AG20443 (cell line): Measurements from ENCODE around the gene CCNJ.

Experiments
- DNase-seq: peaks from one replicate; pipeline ENCODE4 v3.0.0; 2012; ENCODE audit warnings: low spot score, mixed read lengths

The CCNJ gene

DNA sequence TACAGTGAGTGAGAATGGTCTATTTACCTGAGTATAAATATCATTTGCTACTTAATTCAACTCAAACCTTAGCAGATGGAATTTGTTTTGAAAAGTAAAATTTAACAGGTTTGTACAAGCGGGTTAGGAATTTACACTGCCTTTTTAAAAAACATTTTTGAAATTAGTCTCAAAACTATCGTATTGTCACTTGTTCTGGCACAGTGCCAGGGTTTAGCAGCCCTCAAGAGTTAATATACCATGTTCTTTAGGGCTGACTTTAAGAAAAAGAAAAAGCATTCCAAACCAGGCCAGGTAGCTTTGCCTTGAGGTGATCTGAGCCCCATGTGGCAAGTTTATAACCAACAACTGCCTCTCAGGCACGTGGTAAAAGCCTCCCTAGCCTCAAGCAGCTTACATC, 17.8 kb downstream of the CCNJ start:
- DNase-seq, result no peak

DNA sequence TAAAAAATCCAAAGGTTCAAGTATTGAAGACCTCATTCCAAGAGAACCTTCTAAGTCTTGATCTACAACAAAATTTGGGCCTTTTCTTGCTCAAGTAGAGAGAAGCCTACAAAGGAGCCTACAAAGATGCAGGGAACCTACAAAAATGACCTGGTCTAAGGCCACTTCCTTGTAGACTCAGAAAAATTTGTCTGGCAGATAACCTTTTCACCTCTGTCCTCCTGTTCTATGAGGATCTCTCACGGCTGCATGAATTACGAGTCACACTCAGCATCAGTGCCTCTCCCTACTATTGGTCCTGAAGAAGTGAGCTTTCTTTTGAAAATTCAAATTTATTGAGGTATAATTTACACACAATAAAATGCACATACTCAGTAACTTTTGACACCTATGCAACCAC, 29.3 kb downstream of the CCNJ start:
- no peak for DNase-seq

DNA sequence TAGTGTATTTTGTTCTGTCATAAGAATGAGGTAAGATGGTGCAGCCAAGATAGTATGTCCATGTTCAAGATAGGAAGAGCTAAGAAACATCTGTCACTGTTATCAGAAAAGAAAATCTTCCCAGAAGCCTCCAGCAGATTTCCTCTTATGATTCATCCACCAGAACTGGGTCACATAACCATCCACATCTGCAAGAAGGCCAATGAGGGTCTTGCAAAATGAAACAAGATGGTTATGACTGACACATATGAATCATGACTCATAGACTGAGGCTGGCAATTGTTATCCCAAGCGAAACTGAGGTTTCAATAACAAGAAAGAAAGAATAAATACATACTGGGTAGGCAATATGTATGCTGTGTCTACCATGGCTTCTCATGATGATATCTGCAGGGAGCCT, 30.3 kb downstream of the CCNJ start:
- no peak for DNase-seq

DNA sequence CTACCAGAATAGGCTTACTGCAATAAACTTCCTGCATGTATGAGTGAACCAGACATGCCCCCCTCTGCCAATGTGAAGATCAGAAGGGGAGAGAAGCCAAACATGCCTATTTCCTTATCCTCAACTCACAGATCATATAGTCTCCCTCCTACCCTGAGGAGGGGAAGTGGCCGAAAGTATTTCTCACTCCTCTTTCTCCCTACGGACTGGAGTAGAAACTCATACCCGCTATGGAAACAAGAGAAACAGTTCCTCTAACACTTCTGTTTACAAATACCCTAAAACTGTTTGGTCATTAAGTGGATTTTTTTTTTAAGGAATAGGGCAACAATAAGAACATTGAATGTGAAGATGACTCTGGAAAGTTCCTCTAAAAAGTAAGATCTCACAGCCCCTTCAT, 31.4 kb downstream of the CCNJ start:
- no peak for DNase-seq

DNA sequence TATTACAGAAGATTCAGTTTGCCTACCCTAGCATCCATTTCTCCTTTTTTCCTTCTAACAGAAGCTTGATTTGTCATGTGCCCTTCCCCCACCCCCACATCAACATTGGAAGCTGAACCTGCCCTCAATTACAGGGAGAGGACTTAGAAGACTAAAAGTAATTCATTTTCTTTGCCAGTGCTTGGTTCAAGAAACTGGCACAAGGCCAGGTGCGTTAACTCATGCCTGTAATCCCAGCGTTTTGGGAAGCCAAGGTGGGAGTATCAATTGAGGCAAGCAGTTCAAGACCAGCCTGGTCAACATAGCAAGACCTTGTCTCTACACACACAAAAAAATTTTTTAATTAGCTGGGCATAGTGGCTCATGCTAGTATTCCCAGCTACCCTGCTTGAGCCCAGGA, 32.6 kb downstream of the CCNJ start:
- no peak for DNase-seq

DNA sequence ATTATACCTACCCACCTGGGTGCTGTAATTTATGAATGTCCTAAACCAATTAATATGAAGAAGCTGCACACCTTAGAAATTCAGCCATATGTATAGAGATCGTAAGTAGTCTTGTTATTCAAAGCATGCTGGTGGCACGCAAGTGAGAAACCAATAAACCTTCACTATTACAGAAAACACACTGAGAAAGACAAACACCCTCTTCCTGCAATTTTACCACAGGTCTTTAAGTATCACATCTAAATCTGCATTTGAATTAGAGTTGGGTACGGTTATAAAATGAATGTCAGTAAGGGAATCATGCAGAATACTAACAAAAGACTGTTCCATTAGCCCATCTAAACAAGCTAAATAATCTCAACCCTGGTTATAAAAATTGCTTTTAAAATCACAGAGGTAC, 33.8 kb downstream of the CCNJ start:
- DNase-seq, result no peak

DNA sequence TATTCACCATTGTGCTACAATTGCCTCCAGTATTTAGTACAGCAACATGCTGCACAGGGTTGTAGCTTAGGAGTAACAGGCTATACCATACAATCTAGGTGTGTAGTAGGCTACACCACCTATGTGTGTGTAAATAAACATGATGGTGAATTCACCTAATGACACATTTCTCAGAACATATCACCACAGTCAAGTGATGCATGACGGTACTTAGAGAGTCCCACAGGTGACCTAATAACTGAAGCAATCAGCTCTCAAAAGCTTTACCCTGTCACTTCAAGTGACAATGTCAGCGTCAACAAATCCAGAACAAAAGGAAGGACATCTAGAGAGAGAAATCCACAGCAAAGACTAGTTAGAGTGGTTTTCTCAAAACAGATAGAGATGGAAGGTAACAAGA, 38.8 kb downstream of the CCNJ start:
- no peak for DNase-seq

DNA sequence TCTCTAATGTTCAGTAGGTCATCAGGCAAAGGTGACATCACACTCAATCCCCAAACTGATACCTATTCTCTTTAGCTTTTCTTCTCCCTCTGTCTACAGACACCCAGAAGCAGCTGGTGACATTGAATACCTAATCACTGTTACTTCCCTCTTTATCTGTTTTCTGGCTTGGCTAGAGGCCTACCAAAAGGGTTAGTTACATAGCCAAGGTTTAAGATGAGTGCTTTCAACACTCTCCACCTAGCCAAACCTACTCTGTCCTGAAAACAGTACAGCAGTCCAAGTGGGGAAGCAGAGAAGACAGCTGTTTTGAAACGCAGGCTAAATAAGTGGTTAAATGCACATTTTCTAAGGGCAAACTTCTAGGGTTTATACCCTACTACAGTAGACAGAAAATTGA, 39.4 kb downstream of the CCNJ start:
- DNase-seq, result no peak

DNA sequence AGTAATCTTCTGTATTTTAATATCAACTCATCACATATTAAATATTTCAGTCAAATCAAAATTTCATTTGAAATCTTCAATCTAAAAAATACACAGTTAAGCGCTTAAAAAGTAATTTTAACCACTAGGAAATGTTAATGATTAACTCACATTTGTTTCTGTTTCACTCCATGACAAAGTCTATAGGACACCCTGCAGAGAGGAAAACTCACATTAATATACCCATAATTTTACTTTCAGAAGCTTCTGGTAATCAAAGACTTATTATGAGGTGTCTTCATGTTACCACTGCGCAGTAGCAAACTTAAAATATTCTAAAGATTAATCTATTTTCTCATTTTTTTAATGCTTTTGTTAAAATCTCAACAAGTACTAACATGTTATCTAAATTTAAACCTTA, 45.7 kb downstream of the CCNJ start:
- DNase-seq, result no peak

DNA sequence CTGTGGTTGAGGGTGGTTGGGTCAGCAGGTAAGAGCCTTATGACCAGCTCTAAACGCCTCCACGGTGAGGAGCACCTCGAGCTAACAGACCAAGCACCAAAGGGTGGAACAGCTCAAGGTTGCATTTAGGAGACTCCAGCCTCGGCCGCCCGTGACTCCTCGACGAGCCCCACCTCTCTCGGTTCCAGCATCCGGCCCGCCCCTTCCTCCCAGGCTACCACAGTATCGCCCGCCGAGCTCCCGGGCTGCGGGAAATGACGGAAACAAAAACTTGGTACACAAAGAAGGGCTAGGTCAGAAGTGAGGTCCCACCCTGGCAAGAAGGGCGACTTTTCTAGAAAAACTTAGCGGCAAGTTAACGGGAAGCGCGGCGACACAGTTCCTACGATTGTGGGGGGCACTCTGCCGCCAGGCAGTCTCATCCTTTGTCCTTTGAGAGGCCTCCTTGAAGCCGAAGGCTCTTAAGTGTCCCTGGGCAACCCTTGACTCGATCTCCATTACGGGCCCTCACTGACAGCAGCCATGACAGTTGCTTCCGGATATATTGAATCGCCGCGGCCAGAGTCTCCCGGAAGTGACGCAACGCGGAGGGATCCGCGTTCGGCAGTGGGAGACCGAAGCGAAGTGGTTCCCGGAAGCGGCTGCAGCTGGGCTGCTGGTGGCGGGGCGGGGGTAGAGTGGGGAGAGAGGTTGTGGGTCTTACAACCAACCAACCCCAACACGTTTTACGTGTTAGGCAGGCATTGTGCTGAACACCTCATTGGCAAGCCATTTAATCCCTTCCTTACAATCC, 46.5 kb downstream of the CCNJ start:
- DNase-seq, result peak; percentile 97

DNA sequence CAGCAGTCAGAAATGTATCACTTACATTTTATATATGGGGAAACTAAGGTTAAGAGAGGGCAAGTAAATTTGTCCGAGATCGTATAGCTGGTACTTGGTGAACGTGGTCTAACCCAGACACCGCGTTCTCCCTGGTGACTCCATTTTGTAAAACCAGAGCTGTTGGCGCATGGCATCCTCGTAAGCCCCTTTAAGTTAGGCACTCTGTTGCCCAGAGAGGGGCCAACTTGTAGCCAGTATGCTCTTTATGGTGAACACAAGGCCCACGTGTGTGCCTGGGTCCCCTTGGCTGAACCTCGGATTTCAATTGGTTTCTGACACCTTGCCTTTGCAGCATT, 47.0 kb downstream of the CCNJ start:
- DNase-seq, result no peak

DNA sequence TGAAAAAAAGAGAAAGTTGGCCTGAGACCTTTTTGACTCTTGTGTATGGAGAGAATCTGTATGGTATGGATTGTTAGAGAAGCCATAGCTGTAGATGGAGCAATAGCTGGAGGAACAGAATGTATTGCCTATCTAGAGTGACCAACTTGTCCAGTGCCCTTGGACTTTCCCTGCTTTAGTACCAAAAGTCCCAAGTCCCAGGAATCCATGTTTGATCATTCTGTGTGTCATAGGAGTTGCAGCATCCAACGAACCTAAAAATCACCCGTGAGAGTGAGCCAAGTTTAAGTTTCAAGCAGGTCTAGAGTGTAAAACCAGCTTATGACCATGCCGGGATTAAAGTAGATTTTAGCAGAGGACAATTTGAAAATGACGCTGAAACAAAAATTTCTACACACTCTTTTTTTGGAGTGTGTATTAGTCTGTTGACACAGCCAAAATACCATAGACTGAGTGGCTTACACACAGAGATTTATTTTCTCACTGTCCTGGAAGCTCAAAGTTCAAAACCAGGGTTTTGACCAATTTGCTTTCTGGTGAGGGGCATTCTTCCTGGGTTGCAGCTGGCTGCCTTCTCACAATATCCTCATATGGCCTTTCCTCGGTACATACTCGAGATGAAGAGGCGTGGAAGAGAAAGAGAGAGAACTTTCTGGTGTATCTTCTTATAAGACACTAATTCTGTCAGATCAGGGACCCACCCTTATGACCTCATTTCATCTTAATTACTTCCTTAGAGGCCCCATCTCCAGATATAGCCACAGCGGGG, 49.8 kb downstream of the CCNJ start:
- no peak for DNase-seq

DNA sequence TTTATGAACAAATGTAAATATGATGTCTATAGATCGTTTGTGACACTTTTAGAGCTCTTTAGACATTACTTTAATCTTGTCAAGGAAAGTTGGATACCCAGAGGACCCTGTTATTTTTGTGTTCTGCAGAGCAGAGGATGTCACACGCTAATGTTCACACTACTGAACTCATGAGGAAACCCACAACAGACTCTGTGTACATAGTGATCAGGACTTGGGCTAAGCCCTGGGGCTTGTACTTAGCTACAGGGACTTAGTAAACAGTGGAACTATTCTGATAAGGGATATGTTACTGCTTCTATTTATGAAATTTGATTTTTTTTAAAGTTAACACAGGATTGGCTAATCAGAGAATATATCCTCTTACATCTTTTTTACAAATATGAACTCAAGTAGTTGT, 50.6 kb downstream of the CCNJ start:
- no peak for DNase-seq

DNA sequence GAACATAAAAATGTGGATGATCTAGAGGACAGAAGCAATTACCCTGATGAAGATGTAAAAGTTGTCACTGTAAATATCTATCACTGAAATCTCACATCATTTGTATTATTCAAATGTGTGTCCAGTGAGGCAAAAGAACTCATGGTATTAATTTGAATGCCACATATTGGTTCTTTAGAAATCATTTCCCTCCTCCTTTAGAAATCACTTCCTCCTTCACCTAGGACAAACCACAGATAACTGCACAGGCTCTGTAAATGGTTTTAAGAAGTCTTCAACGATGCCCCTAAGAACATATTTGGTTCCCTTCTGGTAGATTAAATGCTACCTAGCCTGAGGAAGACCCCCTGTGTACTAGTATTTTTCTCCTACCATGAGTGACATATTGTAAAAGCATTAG, 53.6 kb downstream of the CCNJ start:
- DNase-seq, result no peak

DNA sequence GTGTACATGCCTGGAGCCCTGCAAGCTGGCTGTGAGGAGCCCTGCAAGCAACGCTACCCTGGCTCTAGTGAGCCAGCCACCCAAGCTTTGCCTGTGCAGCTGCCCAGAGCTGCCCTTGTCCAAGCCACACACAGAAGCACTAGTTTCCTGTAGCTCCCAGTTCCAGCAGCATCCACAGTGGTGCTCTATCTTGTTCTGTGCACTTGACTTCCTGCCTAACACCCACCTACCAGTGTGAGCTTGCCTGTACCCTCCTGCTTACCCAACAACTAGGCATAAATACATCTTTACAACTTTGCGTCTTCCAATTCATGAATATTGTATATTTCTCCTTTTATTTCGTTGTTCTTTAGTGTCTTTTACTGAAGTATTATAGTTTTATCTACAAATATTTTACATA, 54.5 kb downstream of the CCNJ start:
- DNase-seq, result no peak

DNA sequence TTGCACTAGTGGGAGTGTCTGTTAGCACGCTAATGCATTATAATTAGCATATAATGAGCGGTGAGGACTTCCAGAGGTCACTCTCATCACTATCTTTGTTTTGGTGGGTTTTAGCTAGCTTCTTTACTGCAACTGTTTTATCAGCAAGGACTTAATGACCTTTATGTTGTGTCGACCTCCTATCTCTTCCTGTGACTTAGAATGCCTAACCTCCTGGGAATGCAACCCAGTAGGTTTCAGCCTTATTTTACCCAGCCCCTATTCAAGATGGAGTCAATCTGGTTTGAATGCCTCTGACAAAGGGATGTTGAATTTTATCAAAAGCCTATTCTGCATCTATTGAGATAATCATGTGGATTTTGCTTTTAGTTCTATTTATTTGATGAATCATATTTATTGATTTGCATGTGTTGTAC, 64.2 kb downstream of the CCNJ start:
- DNase-seq, result no peak
